HepG2 (cell line): ENCODE results near the gene CALR. TPM values are rescaled to one million over a fixed set of nuclear protein-coding genes. Genes with fewer than 3 reads are reported as not detected.
A peak's percentile ranks its signal among the peaks of the same experiment; 100 is the strongest.

Experiments used
- CBX5 ChIP-seq: sonication (generic); formaldehyde crosslinking; IDR thresholded peaks from 2 replicates; pipeline ENCODE4 v1.4.0; 2020; ENCODE audit warnings: missing genetic modification reagents, borderline replicate concordance
- ELF3 ChIP-seq: IDR thresholded peaks from 2 replicates; pipeline ENCODE4 v1.6.1; 2016; ENCODE audit warnings: missing genetic modification reagents, missing compliant biosample characterization
- HNRNPL ChIP-seq: fragments of 200-400 bp; formaldehyde crosslinking; IDR thresholded peaks from 2 replicates; pipeline ENCODE4 v1.6.1; 2017; ENCODE audit warnings: mild to moderate bottlenecking, low read depth, low read length
- JARID2 ChIP-seq: sonication (generic); formaldehyde crosslinking; IDR thresholded peaks from 2 replicates; pipeline ENCODE4 v1.8.1; 2023; ENCODE audit warnings: missing genetic modification reagents, inconsistent platforms; ENCODE audit not compliant: insufficient replicate concordance
- KLF12 ChIP-seq: sonication (generic); formaldehyde crosslinking; IDR thresholded peaks from 2 replicates; pipeline ENCODE4 v1.4.0; 2020; ENCODE audit warnings: missing genetic modification reagents, borderline replicate concordance
- LRRFIP1 ChIP-seq: sonication (generic); formaldehyde crosslinking; conservative IDR thresholded peaks from 2 replicates; pipeline ENCODE4 v1.4.0; 2020; ENCODE audit warnings: missing genetic modification reagents
- MLXIP ChIP-seq: sonication (generic); formaldehyde crosslinking; IDR thresholded peaks from 2 replicates; pipeline ENCODE4 v1.9.0; 2021; ENCODE audit warnings: missing genetic modification reagents, borderline replicate concordance
- MXI1 ChIP-seq: IDR thresholded peaks from 3 replicates; pipeline ENCODE4 v1.6.1; 2012; ENCODE audit warnings: low read depth, low read length, inconsistent platforms, borderline replicate concordance
- PAWR ChIP-seq: sonication (generic); formaldehyde crosslinking; IDR thresholded peaks from 2 replicates; pipeline ENCODE4 v1.4.0; 2020; ENCODE audit warnings: missing genetic modification reagents, mild to moderate bottlenecking, borderline replicate concordance
- PHB2 ChIP-seq: fragments of 450-650 bp; IDR thresholded peaks from 2 replicates; pipeline ENCODE4 v1.6.1; 2018; ENCODE audit not compliant: partially characterized antibody
- RORA ChIP-seq: sonication (generic); formaldehyde crosslinking; IDR thresholded peaks from 2 replicates; pipeline ENCODE4 v1.5.0; 2020; ENCODE audit warnings: mild to moderate bottlenecking, missing genetic modification reagents, moderate library complexity
- SALL1 ChIP-seq: sonication (generic); formaldehyde crosslinking; IDR thresholded peaks from 2 replicates; pipeline ENCODE4 v1.8.0; 2022; ENCODE audit warnings: mild to moderate bottlenecking, missing genetic modification reagents
- TBX3 ChIP-seq: fragments of 450-650 bp; IDR thresholded peaks from 2 replicates; pipeline ENCODE4 v1.6.1; 2017; ENCODE audit warnings: antibody characterized with exemption, mild to moderate bottlenecking, inconsistent platforms, borderline replicate concordance
- TP53 ChIP-seq: sonication (generic); formaldehyde crosslinking; conservative IDR thresholded peaks from 2 replicates; pipeline ENCODE4 v1.4.0; 2020; ENCODE audit warnings: missing genetic modification reagents
- ZBTB33 ChIP-seq: sonication (generic); formaldehyde crosslinking; IDR thresholded peaks from 2 replicates; pipeline ENCODE4 v1.4.0; 2020; ENCODE audit warnings: missing genetic modification reagents
- ZNF33A ChIP-seq: sonication (generic); formaldehyde crosslinking; IDR thresholded peaks from 2 replicates; pipeline ENCODE4 v1.5.1; 2020; ENCODE audit warnings: missing genetic modification reagents, mild to moderate bottlenecking, moderate library complexity, borderline replicate concordance
- ZNF383 ChIP-seq: sonication (generic); formaldehyde crosslinking; IDR thresholded peaks from 2 replicates; pipeline ENCODE4 v1.4.0; 2020; ENCODE audit warnings: missing genetic modification reagents, mild to moderate bottlenecking, borderline replicate concordance
- ZNF512B ChIP-seq: sonication (generic); formaldehyde crosslinking; IDR thresholded peaks from 2 replicates; pipeline ENCODE4 v1.5.1; 2020; ENCODE audit warnings: missing genetic modification reagents, mild to moderate bottlenecking, borderline replicate concordance
- ZNF75D ChIP-seq: sonication (generic); formaldehyde crosslinking; IDR thresholded peaks from 2 replicates; pipeline ENCODE4 v1.8.1; 2023; ENCODE audit warnings: missing genetic modification reagents, mild to moderate bottlenecking, borderline replicate concordance
- polyA plus RNA-seq, 8 experiments: library from polyadenylated mRNA; depleted of rRNA in 3 of 8; stranded (reverse) in 7 of 8; unstranded in 1 of 8; fragments of >200 nt; fragmentation: Illumina TruSeq in 4 of 8; extraction: Trizol in 4 of 8; gene quantifications; 2 replicates each; pipeline versions ENCODE4 v1.2.1 to v1.2.3, GENCODE V29; 2011 to 2016; ENCODE audit warnings: low read depth in 4 of 8, missing spikeins in 1 of 8, mixed read lengths in 1 of 8; ENCODE audit not compliant: insufficient read depth in 1 of 8
- total RNA-seq, 5 experiments: library from RNA; depleted of rRNA; stranded (reverse); fragments of >200 nt; fragmentation: Illumina TruSeq; extraction: Trizol; gene quantifications; 2 replicates each; pipeline ENCODE4 v1.2.3, GENCODE V29; 2016; ENCODE audit warnings: low read depth in 1 of 5

CALR gene
- total and polyA plus RNA-seq, 2 of the 13 experiments (the other 11 are each of a cell fraction or from before 2014, with no cell fraction given), result 898 to 934 TPM

- TF ChIP-seq KLF12 (CRISPR knock-in tag) (no peak), TP53 (CRISPR knock-in tag) (no peak), JARID2 (CRISPR knock-in tag) (no peak), PAWR (CRISPR knock-in tag) (no peak), HNRNPL (no peak), ZNF383 (CRISPR knock-in tag) (no peak), ELF3 (CRISPR knock-in tag) (peak; percentile 56; the same call in 1 of the 2 replicates), MXI1 (peak; percentile 93; the same call in 2 of the 3 replicates), SALL1 (CRISPR knock-in tag) (peak; percentile 76), LRRFIP1 (CRISPR knock-in tag) (no peak), ZNF33A (CRISPR knock-in tag) (no peak), TBX3 (no peak), PHB2 (no peak), ZNF75D (CRISPR knock-in tag) (no peak), ZBTB33 (CRISPR knock-in tag) (peak; percentile 63; the same call in 1 of the 2 replicates), ZNF512B (no peak), RORA (CRISPR knock-in tag) (no peak), CBX5 (CRISPR knock-in tag) (no peak), MLXIP (no peak)
These were observed 45.2 kb downstream of the CALR start (continued) for GRCh38 chr19:12983542-12984142.
